ENCODE data around the gene SMIM35.

The SMIM35 gene

DNA sequence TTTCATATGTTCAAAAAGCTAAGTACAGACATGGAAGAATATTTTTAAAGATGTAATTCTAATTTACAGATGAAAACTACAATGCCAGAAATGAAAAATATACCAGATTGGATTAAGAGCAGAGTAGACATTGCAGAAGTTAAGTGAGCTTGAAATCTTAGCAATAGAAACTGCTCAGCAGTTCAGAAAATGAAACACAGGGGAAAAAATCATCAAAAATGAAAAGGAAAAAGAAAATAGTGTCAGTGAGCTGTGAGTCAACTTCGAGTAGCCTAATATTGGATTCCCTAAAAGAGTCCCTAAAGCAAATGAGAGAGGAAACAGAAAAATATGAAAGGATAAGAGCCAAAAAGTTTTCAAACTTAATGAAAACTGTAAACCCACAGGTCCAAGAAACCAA, 126.4 kb downstream of the SMIM35 start:
- DNase-seq (ENCODE audit: low read depth, low spot score), result no peak

DNA sequence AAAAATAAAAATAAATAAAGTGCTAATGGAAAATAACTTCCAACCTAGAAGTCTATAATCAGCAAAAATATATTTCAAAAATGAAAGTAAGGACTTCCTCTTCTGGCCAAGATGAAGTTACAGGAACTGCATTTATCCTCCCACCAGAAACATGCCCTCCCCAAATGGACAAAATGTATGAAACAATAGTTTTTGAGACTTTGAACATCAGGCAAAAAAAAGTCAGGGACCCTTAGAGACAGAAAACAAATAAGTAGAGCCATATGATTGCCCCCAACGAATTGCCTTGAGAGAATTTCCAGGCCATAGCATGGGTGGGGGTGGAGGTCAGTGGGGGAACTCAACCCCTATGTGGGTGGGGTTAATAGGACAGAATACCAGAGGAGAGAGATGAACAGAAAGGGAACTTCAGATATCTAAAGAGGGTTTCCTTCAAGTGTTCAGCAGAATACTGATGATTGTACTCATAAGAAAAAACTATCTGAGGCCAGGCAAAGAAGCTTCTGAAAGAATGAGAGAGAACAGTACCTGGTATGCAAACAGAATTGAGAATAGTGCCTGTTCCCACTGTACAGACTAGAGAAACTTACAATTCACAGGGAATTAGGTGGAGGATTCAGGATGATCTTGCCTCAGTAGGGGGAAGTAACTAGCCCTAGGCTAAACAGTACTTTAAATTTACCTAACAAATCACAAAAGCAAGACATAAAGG, 127.2 kb downstream of the SMIM35 start:
- DNase-seq (ENCODE audit: low read depth, low spot score), result no peak

DNA sequence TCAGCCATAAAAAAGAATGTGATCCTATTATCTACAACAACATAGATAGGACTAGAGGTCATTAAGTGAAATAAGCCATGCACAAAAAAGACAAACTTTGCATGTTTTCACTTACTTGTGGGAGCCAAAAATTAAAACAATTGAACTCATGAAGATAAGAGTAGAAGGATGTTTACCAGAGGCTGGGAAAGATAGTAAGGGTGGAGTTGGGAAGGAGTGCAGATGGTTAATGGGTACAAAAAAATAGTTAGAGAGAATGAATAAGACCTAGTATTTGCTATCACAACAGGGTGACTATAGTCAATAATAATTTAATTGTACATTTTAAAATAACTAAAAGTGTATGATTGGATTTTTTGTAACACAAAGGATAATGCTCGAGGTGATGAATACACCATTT, 127.8 kb downstream of the SMIM35 start:
- no peak for DNase-seq (ENCODE audit: low read depth, low spot score)
